Measurements from ENCODE around the gene INAVA. TPM values are rescaled to one million over a fixed set of nuclear protein-coding genes. Genes with fewer than 3 reads are reported as not detected.
A peak's percentile ranks its signal among the peaks of the same experiment; 100 is the strongest.

Gene INAVA
- total RNA-seq, 1 donor from 2014 or later: 35.8 TPM

DNA sequence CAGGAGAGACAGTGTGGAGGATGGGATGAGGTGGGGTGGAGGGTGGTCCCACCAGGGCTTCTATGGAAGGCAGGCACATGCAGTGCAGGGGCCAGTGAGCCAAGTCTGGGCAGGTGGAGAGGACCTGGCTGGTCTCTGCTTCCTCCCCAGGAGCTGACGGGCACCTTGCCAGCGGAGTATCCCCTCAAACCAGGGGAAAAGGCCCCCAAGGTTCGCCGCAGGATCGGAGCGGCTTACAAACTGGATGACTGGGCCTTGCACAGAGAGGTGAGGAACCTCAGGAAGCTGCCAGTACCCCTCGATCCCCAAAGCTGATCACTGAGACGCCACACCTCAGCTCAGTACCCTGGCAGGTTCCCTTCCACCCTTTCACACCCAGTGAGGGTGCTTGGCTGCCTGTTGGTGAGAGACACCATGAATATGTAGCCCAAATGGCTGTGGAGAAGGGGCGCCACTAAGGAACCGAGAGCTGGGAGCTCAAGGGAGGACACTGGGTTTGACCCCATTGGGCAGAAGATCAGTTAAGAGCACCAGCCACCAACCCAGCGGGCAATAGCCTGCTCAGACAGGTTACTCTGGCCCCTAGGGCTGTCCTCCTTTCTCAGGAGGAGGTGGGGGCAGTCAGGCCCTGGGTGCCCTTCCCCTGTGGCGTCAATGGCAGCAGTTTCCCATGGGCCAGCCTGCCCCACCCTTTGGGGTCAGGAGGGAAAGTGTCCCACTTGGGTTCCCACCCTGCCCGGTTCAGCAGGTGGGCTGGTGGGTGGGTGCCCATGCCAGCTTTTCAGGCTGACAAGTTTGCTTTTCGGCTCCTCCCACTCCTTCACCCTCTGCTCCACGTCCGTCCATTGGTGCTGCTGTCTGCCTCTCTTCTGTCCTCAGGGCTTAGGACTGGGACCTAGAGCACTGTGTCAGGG, 5.5 kb downstream of the INAVA start:
- H3K36me3 Mint-ChIP-seq (ENCODE audit: low read depth, unreplicated experiment): peaks cover 26% of the 10 kb centered on the region
- peaks cover 28% of the 10 kb centered on the region for H3K4me1 Mint-ChIP-seq (ENCODE audit: unreplicated experiment)
- DNase-seq (ENCODE audit: low spot score): no peak
- peak overlapping the region; percentile 73 for H3K4me3 Mint-ChIP-seq (ENCODE audit: unreplicated experiment)
- H3K27ac Mint-ChIP-seq (ENCODE audit: unreplicated experiment): peak overlapping the region; percentile 64
- peaks cover 5% of the 10 kb centered on the region for H3K27me3 Mint-ChIP-seq (ENCODE audit: unreplicated experiment)
- H3K9me3 Mint-ChIP-seq (ENCODE audit: unreplicated experiment): no peaks in the 10 kb centered on the region
- TF ChIP-seq, protein P1, sequence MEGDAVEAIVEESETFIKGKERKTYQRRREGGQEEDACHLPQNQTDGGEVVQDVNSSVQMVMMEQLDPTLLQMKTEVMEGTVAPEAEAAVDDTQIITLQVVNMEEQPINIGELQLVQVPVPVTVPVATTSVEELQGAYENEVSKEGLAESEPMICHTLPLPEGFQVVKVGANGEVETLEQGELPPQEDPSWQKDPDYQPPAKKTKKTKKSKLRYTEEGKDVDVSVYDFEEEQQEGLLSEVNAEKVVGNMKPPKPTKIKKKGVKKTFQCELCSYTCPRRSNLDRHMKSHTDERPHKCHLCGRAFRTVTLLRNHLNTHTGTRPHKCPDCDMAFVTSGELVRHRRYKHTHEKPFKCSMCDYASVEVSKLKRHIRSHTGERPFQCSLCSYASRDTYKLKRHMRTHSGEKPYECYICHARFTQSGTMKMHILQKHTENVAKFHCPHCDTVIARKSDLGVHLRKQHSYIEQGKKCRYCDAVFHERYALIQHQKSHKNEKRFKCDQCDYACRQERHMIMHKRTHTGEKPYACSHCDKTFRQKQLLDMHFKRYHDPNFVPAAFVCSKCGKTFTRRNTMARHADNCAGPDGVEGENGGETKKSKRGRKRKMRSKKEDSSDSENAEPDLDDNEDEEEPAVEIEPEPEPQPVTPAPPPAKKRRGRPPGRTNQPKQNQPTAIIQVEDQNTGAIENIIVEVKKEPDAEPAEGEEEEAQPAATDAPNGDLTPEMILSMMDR (IDR thresholded peaks at IDR 0.05; ENCODE audit: unreplicated experiment): no peak

DNA sequence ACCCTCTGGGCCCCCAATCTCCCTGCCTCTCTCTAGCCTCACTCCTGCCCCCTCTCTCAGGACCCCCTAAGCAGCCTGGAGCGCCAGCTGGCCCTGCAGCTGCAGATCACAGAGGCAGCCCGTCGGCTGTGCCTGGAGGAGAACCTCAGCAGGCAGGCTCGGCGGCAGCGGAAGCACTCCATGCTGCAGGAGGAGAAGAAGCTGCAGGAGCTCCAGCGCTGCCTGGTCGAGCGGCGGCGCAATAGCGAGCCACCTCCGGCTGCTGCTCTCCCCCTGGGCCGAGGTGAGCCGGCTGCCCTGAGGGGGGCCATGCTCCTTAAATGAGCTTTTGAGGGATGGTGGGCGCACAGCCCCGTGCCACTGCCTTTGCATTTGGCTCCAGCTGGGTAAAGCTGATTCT, 6.2 kb downstream of the INAVA start:
- TF ChIP-seq, protein P1 (IDR thresholded peaks at IDR 0.05; ENCODE audit: unreplicated experiment): no peak
- Mint-ChIP-seq H3K9me3 (ENCODE audit: unreplicated experiment) (no peaks in the 10 kb centered on the region), H3K4me3 (ENCODE audit: unreplicated experiment) (peak overlapping the region; percentile 56), H3K27me3 (ENCODE audit: unreplicated experiment) (peaks cover 5% of the 10 kb centered on the region), H3K36me3 (ENCODE audit: low read depth, unreplicated experiment) (peaks cover 26% of the 10 kb centered on the region), H3K27ac (ENCODE audit: unreplicated experiment) (no peak overlapping the region), H3K4me1 (ENCODE audit: unreplicated experiment) (peaks cover 23% of the 10 kb centered on the region)
- no peak for DNase-seq (ENCODE audit: low spot score)

DNA sequence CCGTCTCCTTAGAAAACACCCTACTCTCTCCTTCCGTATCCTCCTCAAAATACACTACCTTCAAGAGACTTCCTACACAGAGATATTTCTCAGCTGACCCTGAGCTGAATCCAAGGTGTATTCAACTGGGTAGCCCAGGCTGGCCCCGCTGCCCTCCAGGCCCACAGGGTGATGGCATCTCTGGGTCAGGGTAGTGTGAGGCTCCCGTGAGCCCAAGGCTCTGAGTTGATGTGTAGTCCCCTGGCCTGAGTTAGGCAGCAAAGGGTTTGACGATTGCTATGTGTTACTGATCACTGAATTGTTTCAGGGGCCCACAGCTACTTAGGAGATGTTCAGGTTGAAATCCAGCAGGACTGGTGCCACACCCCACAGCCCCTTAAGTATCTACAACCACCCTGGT, 6.7 kb downstream of the INAVA start:
- Mint-ChIP-seq H3K36me3 (ENCODE audit: low read depth, unreplicated experiment) (peaks cover 25% of the 10 kb centered on the region), H3K9me3 (ENCODE audit: unreplicated experiment) (no peaks in the 10 kb centered on the region), H3K4me1 (ENCODE audit: unreplicated experiment) (peaks cover 22% of the 10 kb centered on the region), H3K27ac (ENCODE audit: unreplicated experiment) (no peak overlapping the region), H3K27me3 (ENCODE audit: unreplicated experiment) (peaks cover 5% of the 10 kb centered on the region), H3K4me3 (ENCODE audit: unreplicated experiment) (peak overlapping the region; percentile 1)
- no peak for DNase-seq (ENCODE audit: low spot score)
- TF ChIP-seq, protein P1 (IDR thresholded peaks at IDR 0.05; ENCODE audit: unreplicated experiment): no peak

DNA sequence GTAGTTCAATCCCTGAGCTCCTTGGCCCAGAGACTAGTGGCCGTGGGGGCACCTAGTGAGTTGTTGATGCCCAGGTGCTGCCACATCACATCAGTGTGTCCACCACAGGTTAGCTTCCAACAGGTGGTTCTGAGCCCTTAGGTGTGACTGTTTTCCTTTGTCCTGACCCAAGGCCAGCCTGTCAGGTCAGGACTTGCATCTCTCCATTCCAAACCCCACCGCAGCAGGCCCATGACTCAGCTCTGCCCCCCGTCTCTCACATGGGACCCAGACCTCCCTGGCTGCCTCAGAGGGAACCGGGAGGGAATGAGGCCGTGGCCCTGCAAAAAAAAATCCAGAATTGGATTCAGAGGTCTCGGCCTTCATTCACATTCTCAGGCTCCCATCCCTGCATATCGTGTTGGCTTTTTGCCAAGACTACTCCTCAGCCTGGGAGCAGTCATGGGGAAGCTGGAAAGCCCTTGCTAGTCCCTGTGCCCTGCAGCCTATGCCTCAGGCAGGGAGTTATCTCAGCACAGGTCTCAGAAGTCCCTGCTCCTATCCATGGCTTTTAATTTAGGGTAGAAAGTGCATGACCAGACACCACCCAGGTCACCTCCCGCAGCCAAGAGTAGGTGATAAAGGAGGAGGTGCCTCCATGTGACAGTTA, 7.2 kb downstream of the INAVA start:
- H3K36me3 Mint-ChIP-seq (ENCODE audit: low read depth, unreplicated experiment): peaks cover 22% of the 10 kb centered on the region
- no peak overlapping the region for H3K27ac Mint-ChIP-seq (ENCODE audit: unreplicated experiment)
- TF ChIP-seq, protein P1 (IDR thresholded peaks at IDR 0.05; ENCODE audit: unreplicated experiment): no peak
- H3K27me3 Mint-ChIP-seq (ENCODE audit: unreplicated experiment): peaks cover 5% of the 10 kb centered on the region
- DNase-seq (ENCODE audit: low spot score): no peak
- peaks cover 19% of the 10 kb centered on the region for H3K4me1 Mint-ChIP-seq (ENCODE audit: unreplicated experiment)
- H3K9me3 Mint-ChIP-seq (ENCODE audit: unreplicated experiment): no peaks in the 10 kb centered on the region
- H3K4me3 Mint-ChIP-seq (ENCODE audit: unreplicated experiment): no peak overlapping the region

DNA sequence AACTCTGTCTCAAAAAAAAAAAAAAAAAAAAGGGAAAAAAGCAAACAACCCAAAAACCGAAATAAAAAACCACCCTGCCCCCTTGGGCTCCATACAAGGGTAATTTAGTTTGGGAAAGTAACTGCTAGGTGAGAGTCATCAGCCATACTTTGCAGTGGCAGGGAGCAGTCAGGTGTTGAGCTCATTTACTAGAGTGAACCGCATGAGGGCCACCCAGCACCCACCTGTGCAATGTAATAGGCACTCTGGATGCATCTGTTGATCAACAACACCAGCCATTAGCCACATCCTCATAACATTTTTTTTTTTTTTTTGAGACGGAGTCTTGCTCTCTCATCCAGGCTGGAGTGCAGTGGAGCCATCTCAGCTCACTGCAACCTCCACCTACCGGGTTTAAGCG, 9.1 kb downstream of the INAVA start:
- Mint-ChIP-seq H3K9me3 (ENCODE audit: unreplicated experiment) (no peaks in the 10 kb centered on the region), H3K27me3 (ENCODE audit: unreplicated experiment) (peaks cover 4% of the 10 kb centered on the region), H3K4me1 (ENCODE audit: unreplicated experiment) (peaks cover 2% of the 10 kb centered on the region), H3K4me3 (ENCODE audit: unreplicated experiment) (no peak overlapping the region), H3K36me3 (ENCODE audit: low read depth, unreplicated experiment) (peaks cover 29% of the 10 kb centered on the region), H3K27ac (ENCODE audit: unreplicated experiment) (no peak overlapping the region)
- DNase-seq (ENCODE audit: low spot score): no peak
- TF ChIP-seq, protein P1 (IDR thresholded peaks at IDR 0.05; ENCODE audit: unreplicated experiment): no peak
